Right kidney (tissue), 1 donor: ENCODE measurements around the gene DAAM1.
A peak's percentile ranks its signal among the peaks of the same experiment; 100 is the strongest.

Source experiments
- DNase-seq: peaks from one replicate; pipeline ENCODE4 v3.0.0-alpha.2; 2016

Gene DAAM1

DNA sequence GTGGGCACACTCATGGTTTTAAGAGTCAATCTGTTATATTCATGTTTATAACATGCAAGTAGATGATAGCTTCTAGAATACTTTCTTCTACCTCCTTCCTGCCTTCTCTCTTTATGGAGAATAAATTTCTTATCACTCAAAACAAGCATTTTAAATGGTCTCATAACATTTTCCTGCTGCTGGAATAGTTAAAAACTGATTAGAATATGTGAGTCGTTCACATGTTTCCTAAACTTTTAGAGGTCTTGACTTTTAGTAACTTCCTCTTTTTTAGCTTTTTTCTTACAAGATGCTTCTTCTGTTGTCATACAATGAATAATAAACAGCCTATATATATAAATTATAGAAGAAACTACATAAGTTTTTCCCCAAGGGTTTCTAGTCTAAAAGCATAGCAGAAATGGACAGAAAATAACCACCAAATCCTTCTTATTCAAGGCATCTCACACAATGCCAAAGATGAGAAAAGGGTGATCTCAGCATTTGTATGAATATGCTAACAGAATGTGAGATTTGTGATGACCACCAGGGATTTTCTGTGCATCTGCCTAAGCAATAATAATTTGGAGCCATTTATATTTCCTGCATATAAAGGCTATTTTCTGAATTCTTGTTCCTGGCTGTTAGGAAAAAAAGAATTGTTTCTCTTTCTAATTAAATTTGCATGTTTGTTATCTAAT is 127.8 kb downstream of the DAAM1 start:
- DNase-seq, result no peak

DNA sequence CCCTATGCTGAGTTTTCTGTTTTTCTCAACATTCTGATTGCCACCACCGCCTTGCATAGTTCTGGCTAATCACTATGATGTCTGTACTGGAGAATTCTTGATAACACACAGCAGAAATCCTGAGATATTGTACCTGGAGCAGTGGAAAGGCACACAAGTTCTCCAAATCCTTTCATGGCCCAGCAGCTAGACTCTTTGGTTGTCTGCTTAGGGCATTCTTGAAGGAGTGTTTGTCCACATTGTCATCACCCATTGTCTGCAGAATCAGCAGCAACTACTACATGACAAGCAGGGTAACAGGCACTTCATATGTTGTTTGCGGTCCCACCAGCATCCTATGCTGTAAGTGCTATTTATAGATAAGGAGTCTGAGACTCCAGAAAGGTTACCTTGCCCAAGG is 128.9 kb downstream of the DAAM1 start:
- DNase-seq, result no peak

DNA sequence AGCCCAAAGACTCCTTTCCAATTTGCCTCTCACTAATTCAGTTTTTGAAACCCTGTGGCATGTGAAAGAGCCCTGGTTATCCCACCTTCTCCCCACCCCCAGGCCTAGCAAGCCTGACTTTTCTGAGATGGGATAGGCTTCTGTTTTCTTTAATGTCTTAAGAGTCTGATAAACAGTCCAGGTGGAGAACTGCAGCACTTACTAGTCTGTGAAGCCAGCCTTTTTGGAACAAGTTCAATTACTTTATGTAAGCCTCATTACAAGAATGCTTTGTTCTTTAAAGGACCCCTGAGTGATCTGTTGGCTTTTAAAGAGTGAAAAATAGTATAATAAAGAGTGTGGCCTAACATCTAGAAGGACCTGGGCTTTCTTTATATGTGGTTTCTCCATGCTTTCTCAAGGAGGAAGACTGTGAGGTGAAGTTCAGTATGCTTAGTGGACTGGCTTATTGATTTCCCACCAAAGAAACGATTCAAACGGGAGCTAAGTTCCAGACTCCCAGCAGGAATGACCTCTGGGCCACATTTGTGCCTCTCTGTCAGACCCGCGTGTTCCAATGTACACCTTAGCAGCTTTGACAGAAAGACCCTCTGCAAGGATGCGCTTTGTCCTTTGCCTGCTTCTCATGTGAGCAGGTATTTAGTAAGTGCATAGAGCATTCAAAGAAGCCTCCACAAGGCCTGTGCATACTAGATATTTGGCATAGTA is 129.5 kb downstream of the DAAM1 start:
- no peak for DNase-seq

- no peak for DNase-seq
Observed at GRCh38 chr14:59318908-59319307, 130.4 kb downstream of the DAAM1 start.

GRCh38 chr14:59320361-59320760 is 131.9 kb downstream of the DAAM1 start:
- DNase-seq, result no peak

- no peak for DNase-seq
Observed at GRCh38 chr14:59320763-59321625, 132.5 kb downstream of the DAAM1 start.

GRCh38 chr14:59321626-59321949 is 133.1 kb downstream of the DAAM1 start:
- DNase-seq, result no peak

- DNase-seq, result no peak
Observed at GRCh38 chr14:59325906-59326305, 137.4 kb downstream of the DAAM1 start.

DNA sequence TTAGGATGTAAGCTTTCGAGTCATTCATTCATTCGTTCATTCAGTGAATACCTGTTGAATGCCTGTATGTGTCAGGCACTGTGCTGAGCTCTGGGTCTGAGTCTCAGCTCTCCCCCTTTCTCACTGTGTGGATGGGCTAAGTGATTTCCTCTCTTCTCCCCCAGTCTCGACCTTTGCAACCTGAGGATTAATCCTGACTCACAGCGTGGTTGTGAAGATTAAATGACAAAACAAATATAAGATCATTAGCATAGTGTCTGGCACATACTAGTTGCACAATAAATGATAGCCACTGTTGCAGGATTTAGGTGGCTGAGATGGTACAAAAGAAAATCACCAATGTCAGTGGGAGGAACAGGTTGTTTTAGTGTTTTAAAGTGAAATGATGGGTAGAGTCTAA is 140.0 kb downstream of the DAAM1 start:
- DNase-seq, result no peak

GRCh38 chr14:59330455-59330854 is 142.0 kb downstream of the DAAM1 start:
- no peak for DNase-seq

- DNase-seq, result no peak
Observed at GRCh38 chr14:59331217-59331616, 142.8 kb downstream of the DAAM1 start.

DNA sequence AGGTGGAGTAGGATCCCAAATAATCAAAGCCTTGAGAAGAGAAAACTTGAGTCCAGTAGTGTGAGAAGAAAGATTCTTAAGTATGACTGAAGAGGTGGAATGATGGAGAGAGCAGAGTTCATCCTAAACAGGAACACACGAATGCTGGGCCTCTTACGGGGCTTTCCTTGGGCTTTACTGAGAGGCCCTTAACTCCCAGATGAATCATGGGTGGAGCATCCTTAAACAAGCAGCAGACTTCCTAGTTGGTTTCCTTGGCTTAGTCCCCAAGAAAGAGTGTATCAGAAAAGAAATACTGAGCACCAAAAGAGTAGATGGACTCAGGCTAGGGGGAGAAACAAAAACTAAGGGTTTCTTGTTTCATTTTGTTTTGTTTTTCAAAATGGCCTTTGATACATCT is 144.3 kb downstream of the DAAM1 start:
- no peak for DNase-seq

GRCh38 chr14:59333235-59333634 is 144.8 kb downstream of the DAAM1 start:
- DNase-seq, result no peak

DNA sequence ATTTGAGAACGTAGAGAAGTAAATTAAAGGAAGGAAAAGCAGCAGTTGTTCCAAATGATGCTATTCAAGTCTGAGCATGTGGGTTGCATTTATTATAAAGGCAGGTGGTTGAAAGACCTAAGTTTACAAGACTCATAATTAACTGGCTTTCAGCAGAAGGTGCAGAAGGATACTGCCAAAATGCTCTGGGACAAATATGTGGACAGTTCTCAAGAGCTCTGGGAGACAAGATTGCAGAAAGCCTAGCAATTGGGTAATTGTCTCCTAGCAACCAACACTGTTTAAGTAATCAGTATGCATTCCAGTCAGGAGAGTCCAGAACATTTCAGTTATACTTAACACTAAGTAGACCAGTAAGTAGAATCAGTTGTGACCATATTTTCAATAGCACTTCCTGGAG is 145.2 kb downstream of the DAAM1 start:
- no peak for DNase-seq

- no peak for DNase-seq
Observed at GRCh38 chr14:59334253-59334652, 145.8 kb downstream of the DAAM1 start.

DNA sequence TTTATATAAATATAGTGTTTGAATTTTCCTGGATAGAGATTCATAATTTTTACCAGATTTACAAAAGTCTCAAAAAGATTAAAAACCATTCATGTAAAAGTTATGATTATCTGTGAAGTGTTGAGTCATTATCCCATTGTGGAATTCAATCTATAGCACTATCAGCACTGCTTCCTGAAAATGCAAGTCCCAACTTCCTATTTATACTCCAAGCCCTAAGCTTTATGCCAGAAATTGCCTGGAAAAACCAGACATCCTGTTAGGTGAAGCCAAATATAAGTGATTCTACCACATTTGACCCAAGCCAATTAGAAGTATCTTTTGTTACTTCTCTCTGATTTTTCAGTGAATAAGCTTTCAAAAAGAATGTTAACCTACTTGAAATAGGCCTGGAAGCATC is 147.6 kb downstream of the DAAM1 start:
- DNase-seq, result no peak

DNA sequence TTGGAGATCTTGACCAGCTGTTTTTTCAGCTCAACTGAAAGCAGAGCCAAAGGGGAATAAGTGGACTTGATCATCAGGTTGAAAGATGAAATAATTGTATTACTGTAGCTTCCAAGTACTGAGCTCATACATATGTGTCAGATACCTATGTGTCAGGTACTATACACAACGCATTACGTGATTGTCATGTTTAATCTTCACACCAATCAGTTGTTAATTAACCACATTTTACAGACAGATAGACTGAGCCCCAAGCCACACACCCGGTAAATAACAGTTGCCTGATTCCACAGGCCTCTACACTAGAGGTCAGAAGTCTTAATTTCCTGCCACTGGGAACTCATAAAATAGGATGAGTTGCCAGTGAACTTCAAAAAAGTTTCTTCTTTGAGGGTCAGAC is 148.2 kb downstream of the DAAM1 start:
- DNase-seq, result no peak

DNA sequence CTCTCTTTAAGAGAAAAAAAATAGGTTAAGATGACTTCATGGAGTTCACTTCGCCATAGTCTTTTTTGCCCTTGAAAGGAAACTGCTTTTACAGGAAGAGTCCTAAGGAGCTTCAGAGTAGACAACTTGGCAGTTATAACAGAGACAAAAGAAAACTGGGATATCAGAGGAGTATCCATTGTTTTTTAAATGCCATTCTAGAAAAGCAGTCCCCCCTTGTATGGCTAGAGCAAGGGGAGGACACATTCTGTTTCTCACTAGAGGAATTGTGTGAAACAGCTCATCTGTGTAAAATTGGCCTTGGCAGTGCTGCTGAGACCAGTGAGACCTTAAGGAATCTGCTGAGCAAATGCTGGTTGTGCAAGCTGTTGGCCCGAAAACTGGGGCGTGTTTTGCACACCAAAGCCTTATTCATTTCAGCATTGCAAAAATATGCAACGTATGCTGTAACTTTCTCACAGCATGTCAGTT is 148.7 kb downstream of the DAAM1 start:
- peak; percentile 25 for DNase-seq

- no peak for DNase-seq
Observed at GRCh38 chr14:59338761-59339160, 150.3 kb downstream of the DAAM1 start.

DNA sequence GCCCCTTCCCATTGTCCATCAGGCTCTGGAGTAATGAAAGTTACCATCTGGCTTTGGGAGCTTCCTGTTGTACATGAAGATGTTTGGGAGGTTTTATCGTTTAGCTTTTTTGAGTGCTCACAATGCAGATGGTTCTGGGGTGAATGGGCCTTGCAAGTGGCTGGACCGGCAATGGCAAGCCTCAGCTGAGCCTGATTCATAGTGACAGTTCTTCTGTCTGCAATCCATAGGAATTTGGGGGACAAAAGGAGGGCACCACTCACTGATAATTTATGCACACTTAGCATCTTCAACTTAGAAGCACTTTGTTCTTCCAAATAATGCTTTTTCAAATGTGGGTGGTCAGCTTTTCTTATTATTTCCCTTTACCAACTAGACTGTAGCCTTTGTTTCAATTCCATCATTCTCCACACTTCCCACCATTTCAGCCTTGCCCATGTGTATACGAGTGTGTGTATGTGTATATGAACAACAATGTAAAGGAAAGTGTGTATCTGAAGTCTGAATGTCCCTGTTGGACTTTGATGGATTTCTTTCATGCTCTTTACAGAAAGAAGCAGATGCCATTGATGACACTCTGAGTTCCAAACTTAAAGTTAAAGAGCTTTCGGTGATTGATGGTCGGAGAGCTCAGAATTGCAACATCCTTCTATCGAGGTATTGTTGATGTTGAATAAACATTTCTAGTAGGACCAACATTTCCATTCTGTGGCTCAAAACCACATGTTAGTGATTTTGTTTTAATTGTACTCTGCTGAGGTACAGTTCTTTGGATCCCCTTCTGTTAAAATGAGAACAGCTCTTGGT is 151.3 kb downstream of the DAAM1 start:
- no peak for DNase-seq

- no peak for DNase-seq
Observed at GRCh38 chr14:59341858-59342477, 153.5 kb downstream of the DAAM1 start.
